ENCODE results near the gene POLDIP3. TPM values are rescaled to one million over a fixed set of nuclear protein-coding genes. Genes with fewer than 3 reads are reported as not detected.

The POLDIP3 gene
- total and polyA plus RNA-seq, 2 of the 4 experiments (the other 2 are of a cell fraction) = 33.9 to 43.6 TPM

DNA sequence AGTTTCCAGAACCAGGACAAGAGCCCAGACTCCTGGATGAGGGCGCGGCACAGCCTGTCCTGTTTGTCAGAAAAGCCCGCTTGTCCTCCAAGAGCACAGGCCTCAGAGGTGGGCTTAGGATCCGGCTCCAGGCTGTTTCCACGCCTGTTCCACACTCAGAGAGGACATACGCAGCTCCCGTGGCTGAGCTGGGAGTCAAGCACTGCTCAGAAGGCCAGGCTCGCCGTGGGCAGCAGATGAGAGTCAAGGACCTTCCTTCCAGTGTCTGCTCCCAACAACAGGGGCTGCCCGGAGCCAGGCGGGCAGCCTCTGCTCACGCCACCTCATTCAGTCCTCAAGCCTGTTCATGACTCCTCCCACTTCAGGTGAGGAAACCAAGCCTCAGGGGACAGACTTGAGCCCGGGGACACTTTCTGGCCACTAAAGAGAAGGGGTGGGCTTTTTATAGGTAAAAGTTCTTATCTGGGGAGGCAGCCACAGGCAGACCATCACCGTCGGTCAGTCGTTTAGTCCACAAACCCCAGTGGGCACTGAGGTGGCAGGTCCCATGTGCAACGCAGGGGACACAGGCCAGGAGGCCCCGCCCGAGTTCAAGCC is 30.8 kb upstream of the POLDIP3 start:
- Histone ChIP-seq H2AK5ac (ENCODE audit: low read depth, low read length) (peak overlapping the region; percentile 75), H3K27me3 (ENCODE audit: control insufficient read depth, insufficient read depth, low read length) (no peaks in the 10 kb centered on the region), H2BK5ac (ENCODE audit: low read depth, low read length, poor library complexity, severe bottlenecking) (peak overlapping the region; percentile 60), H2BK120ac (ENCODE audit: low read depth, low read length) (peak overlapping the region; percentile 41; the same call in 1 of the 2 replicates), H4K20me1 (ENCODE audit: insufficient read depth, low read length) (peaks cover 70% of the 10 kb centered on the region), H3K4me1 (ENCODE audit: control insufficient read depth, insufficient read depth, low read length) (peaks cover 40% of the 10 kb centered on the region), H3K9ac (ENCODE audit: low read depth, low read length) (0 out of 2 replicates have a peak overlapping the region, but pooled peaks have one; percentile 8), H3K36me3 (ENCODE audit: control insufficient read depth, insufficient read depth, low read length) (no peaks in the 10 kb centered on the region), H2AFZ (replicated peaks; ENCODE audit: low read length, poor library complexity) (peak overlapping the region; percentile 21), H3K27ac (ENCODE audit: insufficient read depth, low read length) (peak overlapping the region; percentile 66), H2BK20ac (ENCODE audit: low read depth, low read length) (no peak overlapping the region), H2AK9ac (replicated peaks; ENCODE audit: low read depth, low read length, poor library complexity) (peak overlapping the region; percentile 92), H4K5ac (ENCODE audit: low read depth, low read length) (no peak overlapping the region), H3K56ac (ENCODE audit: extremely low read depth, insufficient read depth, low read length) (no peak overlapping the region), H4K8ac (ENCODE audit: low read depth in 2 of 2, low read length in 2 of 2) (peak overlapping the region; percentile 8 to 46; a peak in 2 of 4 replicates), H3K4me3 (ENCODE audit: insufficient read depth, low read depth, low read length) (no peak overlapping the region), H3K9me1 (ENCODE audit: insufficient read depth, low read length) (peaks cover 25% of the 10 kb centered on the region), H3K4ac (ENCODE audit: low read depth, low read length) (peak overlapping the region; percentile 57), H3K23ac (ENCODE audit: low read depth, low read length) (peak overlapping the region; percentile 38; the same call in 1 of the 2 replicates), H3K18ac (ENCODE audit: low read depth, low read length) (no peak overlapping the region), H3K14ac (replicated peaks; ENCODE audit: low read depth, low read length) (peak overlapping the region; percentile 74; the same call in 1 of the 2 replicates), H3K79me1 (ENCODE audit: low read depth in 1 of 2, low read length in 2 of 2) (peaks cover 4 to 86% of the 10 kb centered on the region in 2 experiments; a peak in 2 of 4 replicates), H3K9me3 (ENCODE audit: control insufficient read depth, insufficient read depth, low read length) (no peaks in the 10 kb centered on the region), H3K4me2 (ENCODE audit: low read depth, low read length) (peak overlapping the region; percentile 70; the same call in 1 of the 2 replicates), H4K91ac (ENCODE audit: insufficient read depth, low read depth, low read length) (no peak overlapping the region; the same call in 1 of the 2 replicates), H2BK15ac (ENCODE audit: low read depth, low read length) (no peak overlapping the region)
- 55% methylated on average over 6 of the region's 19 CpGs; no CpG with 5 or more reads in 1 of the 2 experiments for WGBS, 2 experiments (ENCODE audit: extremely low coverage in 2 of 2, insufficient read length in 1 of 2)
- no peak for ATAC-seq (ENCODE audit: low read depth)
- ChIA-PET CTCF (no interaction called here), POLR2A (ENCODE audit: unreplicated experiment) (no interaction called here)
- TF ChIP-seq, protein P1, sequence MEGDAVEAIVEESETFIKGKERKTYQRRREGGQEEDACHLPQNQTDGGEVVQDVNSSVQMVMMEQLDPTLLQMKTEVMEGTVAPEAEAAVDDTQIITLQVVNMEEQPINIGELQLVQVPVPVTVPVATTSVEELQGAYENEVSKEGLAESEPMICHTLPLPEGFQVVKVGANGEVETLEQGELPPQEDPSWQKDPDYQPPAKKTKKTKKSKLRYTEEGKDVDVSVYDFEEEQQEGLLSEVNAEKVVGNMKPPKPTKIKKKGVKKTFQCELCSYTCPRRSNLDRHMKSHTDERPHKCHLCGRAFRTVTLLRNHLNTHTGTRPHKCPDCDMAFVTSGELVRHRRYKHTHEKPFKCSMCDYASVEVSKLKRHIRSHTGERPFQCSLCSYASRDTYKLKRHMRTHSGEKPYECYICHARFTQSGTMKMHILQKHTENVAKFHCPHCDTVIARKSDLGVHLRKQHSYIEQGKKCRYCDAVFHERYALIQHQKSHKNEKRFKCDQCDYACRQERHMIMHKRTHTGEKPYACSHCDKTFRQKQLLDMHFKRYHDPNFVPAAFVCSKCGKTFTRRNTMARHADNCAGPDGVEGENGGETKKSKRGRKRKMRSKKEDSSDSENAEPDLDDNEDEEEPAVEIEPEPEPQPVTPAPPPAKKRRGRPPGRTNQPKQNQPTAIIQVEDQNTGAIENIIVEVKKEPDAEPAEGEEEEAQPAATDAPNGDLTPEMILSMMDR (conservative IDR thresholded peaks at IDR 0.05; ENCODE audit: low read depth, low read length) = no peak
- no peak for TF ChIP-seq CEBPB (IDR thresholded peaks at IDR 0.05; ENCODE audit: low read depth, low read length)
- TF ChIP-seq NFE2L2 (IDR thresholded peaks at IDR 0.05; ENCODE audit: low read depth, low read length) = no peak
- TF ChIP-seq, protein P2, sequence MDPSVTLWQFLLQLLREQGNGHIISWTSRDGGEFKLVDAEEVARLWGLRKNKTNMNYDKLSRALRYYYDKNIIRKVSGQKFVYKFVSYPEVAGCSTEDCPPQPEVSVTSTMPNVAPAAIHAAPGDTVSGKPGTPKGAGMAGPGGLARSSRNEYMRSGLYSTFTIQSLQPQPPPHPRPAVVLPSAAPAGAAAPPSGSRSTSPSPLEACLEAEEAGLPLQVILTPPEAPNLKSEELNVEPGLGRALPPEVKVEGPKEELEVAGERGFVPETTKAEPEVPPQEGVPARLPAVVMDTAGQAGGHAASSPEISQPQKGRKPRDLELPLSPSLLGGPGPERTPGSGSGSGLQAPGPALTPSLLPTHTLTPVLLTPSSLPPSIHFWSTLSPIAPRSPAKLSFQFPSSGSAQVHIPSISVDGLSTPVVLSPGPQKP (IDR thresholded peaks at IDR 0.05; ENCODE audit: borderline replicate concordance, low read depth, low read length) = no peak
- no peak for TF ChIP-seq RCOR1 (IDR thresholded peaks at IDR 0.05; ENCODE audit: insufficient replicate concordance, low read length)
- TF ChIP-seq BHLHE40 (IDR thresholded peaks at IDR 0.05; ENCODE audit: low read depth, low read length) = no peak
- TF ChIP-seq RFX5 (IDR thresholded peaks at IDR 0.05; ENCODE audit: low read depth, low read length) = no peak
- no peak for TF ChIP-seq MXI1 (IDR thresholded peaks at IDR 0.05; ENCODE audit: borderline replicate concordance, low read depth, low read length)
- in situ Hi-C loops (cut with MboI; ENCODE audit: low sequenced_read_pairs) (no loop called here), dilution Hi-C loops (cut with HindIII; ENCODE audit: low sequenced_read_pairs, unreplicated experiment) (no loop called here), intact Hi-C loops (cut with micrococcal nuclease) (no loop called here)
- DNase-seq = no peak
- BruUV-seq (replicated peaks) = no TSS peak
